WTC11 (cell line): ENCODE measurements around the gene PF4V1. TPM values are rescaled to one million over a fixed set of nuclear protein-coding genes. Genes with fewer than 3 reads are reported as not detected.

Source experiments
- ATAC-seq: fragments of 200-7000 bp; cut with Tn5 transposase; 2 replicates; pipeline ENCODE4 v1.10.0; 2021; ENCODE audit warnings: mild to moderate bottlenecking, moderate library complexity
- CTCF ChIA-PET: fragments of 300-600 bp; sonication (Branson Sonifier 250); formaldehyde crosslinking; loops from one replicate; lab custom pipeline; 2021; ENCODE audit warnings: antibody characterized with exemption; lab: Charles Lee
- POLR2A ChIA-PET: fragments of 350-600 bp; sonication (Branson Sonifier 250); formaldehyde crosslinking; loops from one replicate; lab custom pipeline; 2021; ENCODE audit warnings: antibody characterized with exemption; lab: Charles Lee
- DNase-seq: peaks from one replicate; pipeline ENCODE4 v3.0.0; 2021; ENCODE audit warnings: low spot score
- H3K27ac Mint-ChIP-seq: 2 replicates; pipeline ENCODE4 v1.8.0; 2021; ENCODE audit warnings: mixed read lengths
- H3K27me3 Mint-ChIP-seq: 2 replicates; pipeline ENCODE4 v1.8.0; 2021; ENCODE audit warnings: low read depth, mild to moderate bottlenecking, moderate library complexity, mixed read lengths
- H3K36me3 Mint-ChIP-seq: 2 replicates; pipeline ENCODE4 v1.8.0; 2021; ENCODE audit warnings: mixed read lengths
- H3K4me1 Mint-ChIP-seq: 2 replicates; pipeline ENCODE4 v1.8.0; 2022; ENCODE audit warnings: mixed read lengths
- H3K4me3 Mint-ChIP-seq: 2 replicates; pipeline ENCODE4 v1.8.0; 2021; ENCODE audit warnings: mild to moderate bottlenecking, moderate library complexity, mixed read lengths
- H3K9me3 Mint-ChIP-seq: 2 replicates; pipeline ENCODE4 v1.8.0; 2021; ENCODE audit warnings: mixed read lengths
- CREB1 ChIP-seq: sonication (generic); formaldehyde crosslinking; IDR thresholded peaks from 2 replicates; pipeline ENCODE4 v1.8.0; 2023; ENCODE audit warnings: mild to moderate bottlenecking, missing genetic modification reagents
- CREM ChIP-seq: sonication (generic); formaldehyde crosslinking; IDR thresholded peaks from 2 replicates; pipeline ENCODE4 v1.8.1; 2022; ENCODE audit warnings: mild to moderate bottlenecking, missing genetic modification reagents, moderate library complexity
- ESRRA ChIP-seq: sonication (generic); formaldehyde crosslinking; IDR thresholded peaks from 2 replicates; pipeline ENCODE4 v1.8.1; 2022; ENCODE audit warnings: mild to moderate bottlenecking, missing genetic modification reagents, borderline replicate concordance
- GABPB1 ChIP-seq: sonication (generic); formaldehyde crosslinking; IDR thresholded peaks from 2 replicates; pipeline ENCODE4 v1.8.1; 2023; ENCODE audit warnings: mild to moderate bottlenecking, missing genetic modification reagents
- HMGXB4 ChIP-seq: sonication (generic); formaldehyde crosslinking; IDR thresholded peaks from 2 replicates; pipeline ENCODE4 v1.8.1; 2023; ENCODE audit warnings: mild to moderate bottlenecking, moderate library complexity, missing genetic modification reagents
- IRF2 ChIP-seq: sonication (generic); formaldehyde crosslinking; IDR thresholded peaks from 2 replicates; pipeline ENCODE4 v1.8.0; 2022; ENCODE audit warnings: low read depth, missing genetic modification reagents, borderline replicate concordance
- KAT7 ChIP-seq: sonication (generic); formaldehyde crosslinking; IDR thresholded peaks from 2 replicates; pipeline ENCODE4 v1.8.1; 2023; ENCODE audit warnings: missing genetic modification reagents, mild to moderate bottlenecking, borderline replicate concordance
- MXD4 ChIP-seq: fragments of 250-450 bp; sonication (Bioruptor Pico); IDR thresholded peaks from 2 replicates; pipeline ENCODE4 v1.8.0; 2021; ENCODE audit warnings: mild to moderate bottlenecking, moderate library complexity, borderline replicate concordance
- MYBL2 ChIP-seq: sonication (generic); formaldehyde crosslinking; IDR thresholded peaks from 2 replicates; pipeline ENCODE4 v1.8.1; 2023; ENCODE audit warnings: mild to moderate bottlenecking, moderate library complexity, missing genetic modification reagents
- NR3C1 ChIP-seq: sonication (generic); formaldehyde crosslinking; conservative IDR thresholded peaks from 2 replicates; pipeline ENCODE4 v1.8.1; 2023; ENCODE audit warnings: low read depth, mild to moderate bottlenecking, missing genetic modification reagents
- PRRX2 ChIP-seq: fragments of 250-450 bp; sonication (Bioruptor Pico); IDR thresholded peaks from 2 replicates; pipeline ENCODE4 v1.8.0; 2021; ENCODE audit warnings: mild to moderate bottlenecking
- SMAD4 ChIP-seq: sonication (generic); formaldehyde crosslinking; IDR thresholded peaks from 2 replicates; pipeline ENCODE4 v1.8.0; 2022; ENCODE audit warnings: mild to moderate bottlenecking, missing genetic modification reagents
- SOX15 ChIP-seq: fragments of 250-450 bp; sonication (Bioruptor Pico); IDR thresholded peaks from 2 replicates; pipeline ENCODE4 v1.9.0; 2021; ENCODE audit warnings: mild to moderate bottlenecking
- TP53 ChIP-seq: sonication (generic); formaldehyde crosslinking; IDR thresholded peaks from 2 replicates; pipeline ENCODE4 v1.8.1; 2023; ENCODE audit warnings: mild to moderate bottlenecking, missing genetic modification reagents
- ZBTB43 ChIP-seq: sonication (generic); formaldehyde crosslinking; IDR thresholded peaks from 2 replicates; pipeline ENCODE4 v1.8.1; 2023; ENCODE audit warnings: mild to moderate bottlenecking, missing genetic modification reagents
- ZMAT4 ChIP-seq: fragments of 250-450 bp; sonication (Bioruptor Pico); IDR thresholded peaks from 2 replicates; pipeline ENCODE4 v1.9.0; 2021; ENCODE audit warnings: mild to moderate bottlenecking
- ZNF121 ChIP-seq: sonication (generic); formaldehyde crosslinking; IDR thresholded peaks from 2 replicates; pipeline ENCODE4 v1.8.0; 2023; ENCODE audit warnings: missing genetic modification reagents
- ZNF138 ChIP-seq: sonication (generic); formaldehyde crosslinking; conservative IDR thresholded peaks from 2 replicates; pipeline ENCODE4 v1.8.1; 2022; ENCODE audit warnings: mild to moderate bottlenecking, moderate library complexity, missing genetic modification reagents
- ZNF219 ChIP-seq: sonication (generic); formaldehyde crosslinking; IDR thresholded peaks from 2 replicates; pipeline ENCODE4 v1.8.0; 2023; ENCODE audit warnings: missing genetic modification reagents, mild to moderate bottlenecking, borderline replicate concordance
- ZNF232 ChIP-seq: sonication (generic); formaldehyde crosslinking; IDR thresholded peaks from 2 replicates; pipeline ENCODE4 v1.8.0; 2022; ENCODE audit warnings: mild to moderate bottlenecking, missing genetic modification reagents
- ZNF423 ChIP-seq: fragments of 250-450 bp; sonication (Bioruptor Pico); IDR thresholded peaks from 2 replicates; pipeline ENCODE4 v2.1.2; 2022; ENCODE audit warnings: mild to moderate bottlenecking, moderate library complexity
- total RNA-seq: library from RNA; stranded (reverse); gene quantifications from 3 replicates; pipeline ENCODE4 v1.2.3, GENCODE V29; 2021
- TF ChIP-seq, protein P1 (sequence below): sonication (generic); formaldehyde crosslinking; IDR thresholded peaks from 2 replicates; pipeline ENCODE4 v1.8.1; 2023; ENCODE audit warnings: mild to moderate bottlenecking, missing genetic modification reagents, borderline replicate concordance
- TF ChIP-seq, protein P2 (sequence below): sonication (generic); formaldehyde crosslinking; IDR thresholded peaks from 2 replicates; pipeline ENCODE4 v1.8.1; 2022; ENCODE audit warnings: low read depth, missing genetic modification reagents, borderline replicate concordance
- TF ChIP-seq, protein P3 (sequence below): sonication (generic); formaldehyde crosslinking; IDR thresholded peaks from 2 replicates; pipeline ENCODE4 v1.8.1; 2022; ENCODE audit warnings: missing genetic modification reagents, borderline replicate concordance

PF4V1 gene
- total RNA-seq, 1 experiment from 2014 or later, result not detected

GRCh38 chr4:73870768-73871167 lies 17.7 kb downstream of the PF4V1 start (continued):
- TF ChIP-seq MXD4 (CRISPR knock-in tag) (no peak), KAT7 (CRISPR knock-in tag) (no peak), ZNF232 (CRISPR knock-in tag) (no peak), NR3C1 (CRISPR knock-in tag) (no peak)
- TF ChIP-seq, protein P1, sequence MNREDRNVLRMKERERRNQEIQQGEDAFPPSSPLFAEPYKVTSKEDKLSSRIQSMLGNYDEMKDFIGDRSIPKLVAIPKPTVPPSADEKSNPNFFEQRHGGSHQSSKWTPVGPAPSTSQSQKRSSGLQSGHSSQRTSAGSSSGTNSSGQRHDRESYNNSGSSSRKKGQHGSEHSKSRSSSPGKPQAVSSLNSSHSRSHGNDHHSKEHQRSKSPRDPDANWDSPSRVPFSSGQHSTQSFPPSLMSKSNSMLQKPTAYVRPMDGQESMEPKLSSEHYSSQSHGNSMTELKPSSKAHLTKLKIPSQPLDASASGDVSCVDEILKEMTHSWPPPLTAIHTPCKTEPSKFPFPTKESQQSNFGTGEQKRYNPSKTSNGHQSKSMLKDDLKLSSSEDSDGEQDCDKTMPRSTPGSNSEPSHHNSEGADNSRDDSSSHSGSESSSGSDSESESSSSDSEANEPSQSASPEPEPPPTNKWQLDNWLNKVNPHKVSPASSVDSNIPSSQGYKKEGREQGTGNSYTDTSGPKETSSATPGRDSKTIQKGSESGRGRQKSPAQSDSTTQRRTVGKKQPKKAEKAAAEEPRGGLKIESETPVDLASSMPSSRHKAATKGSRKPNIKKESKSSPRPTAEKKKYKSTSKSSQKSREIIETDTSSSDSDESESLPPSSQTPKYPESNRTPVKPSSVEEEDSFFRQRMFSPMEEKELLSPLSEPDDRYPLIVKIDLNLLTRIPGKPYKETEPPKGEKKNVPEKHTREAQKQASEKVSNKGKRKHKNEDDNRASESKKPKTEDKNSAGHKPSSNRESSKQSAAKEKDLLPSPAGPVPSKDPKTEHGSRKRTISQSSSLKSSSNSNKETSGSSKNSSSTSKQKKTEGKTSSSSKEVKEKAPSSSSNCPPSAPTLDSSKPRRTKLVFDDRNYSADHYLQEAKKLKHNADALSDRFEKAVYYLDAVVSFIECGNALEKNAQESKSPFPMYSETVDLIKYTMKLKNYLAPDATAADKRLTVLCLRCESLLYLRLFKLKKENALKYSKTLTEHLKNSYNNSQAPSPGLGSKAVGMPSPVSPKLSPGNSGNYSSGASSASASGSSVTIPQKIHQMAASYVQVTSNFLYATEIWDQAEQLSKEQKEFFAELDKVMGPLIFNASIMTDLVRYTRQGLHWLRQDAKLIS (CRISPR knock-in tag), result no peak
- TF ChIP-seq, protein P2, sequence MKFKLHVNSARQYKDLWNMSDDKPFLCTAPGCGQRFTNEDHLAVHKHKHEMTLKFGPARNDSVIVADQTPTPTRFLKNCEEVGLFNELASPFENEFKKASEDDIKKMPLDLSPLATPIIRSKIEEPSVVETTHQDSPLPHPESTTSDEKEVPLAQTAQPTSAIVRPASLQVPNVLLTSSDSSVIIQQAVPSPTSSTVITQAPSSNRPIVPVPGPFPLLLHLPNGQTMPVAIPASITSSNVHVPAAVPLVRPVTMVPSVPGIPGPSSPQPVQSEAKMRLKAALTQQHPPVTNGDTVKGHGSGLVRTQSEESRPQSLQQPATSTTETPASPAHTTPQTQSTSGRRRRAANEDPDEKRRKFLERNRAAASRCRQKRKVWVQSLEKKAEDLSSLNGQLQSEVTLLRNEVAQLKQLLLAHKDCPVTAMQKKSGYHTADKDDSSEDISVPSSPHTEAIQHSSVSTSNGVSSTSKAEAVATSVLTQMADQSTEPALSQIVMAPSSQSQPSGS (CRISPR knock-in tag), result no peak

GRCh38 chr4:73871511-73872310 lies 18.6 kb downstream of the PF4V1 start:
- TF ChIP-seq TP53 (CRISPR knock-in tag), result no peak
- TF ChIP-seq, protein P3, sequence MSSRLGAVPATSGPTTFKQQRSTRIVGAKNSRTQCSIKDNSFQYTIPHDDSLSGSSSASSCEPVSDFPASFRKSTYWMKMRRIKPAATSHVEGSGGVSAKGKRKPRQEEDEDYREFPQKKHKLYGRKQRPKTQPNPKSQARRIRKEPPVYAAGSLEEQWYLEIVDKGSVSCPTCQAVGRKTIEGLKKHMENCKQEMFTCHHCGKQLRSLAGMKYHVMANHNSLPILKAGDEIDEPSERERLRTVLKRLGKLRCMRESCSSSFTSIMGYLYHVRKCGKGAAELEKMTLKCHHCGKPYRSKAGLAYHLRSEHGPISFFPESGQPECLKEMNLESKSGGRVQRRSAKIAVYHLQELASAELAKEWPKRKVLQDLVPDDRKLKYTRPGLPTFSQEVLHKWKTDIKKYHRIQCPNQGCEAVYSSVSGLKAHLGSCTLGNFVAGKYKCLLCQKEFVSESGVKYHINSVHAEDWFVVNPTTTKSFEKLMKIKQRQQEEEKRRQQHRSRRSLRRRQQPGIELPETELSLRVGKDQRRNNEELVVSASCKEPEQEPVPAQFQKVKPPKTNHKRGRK (CRISPR knock-in tag), result no peak
- TF ChIP-seq ZNF138 (CRISPR knock-in tag), result no peak
- no peak for TF ChIP-seq CREM
- TF ChIP-seq HMGXB4 (CRISPR knock-in tag), result no peak
- no peak for TF ChIP-seq MYBL2 (CRISPR knock-in tag)
- TF ChIP-seq PRRX2, result no peak
- TF ChIP-seq CREB1 (CRISPR knock-in tag), result no peak
- TF ChIP-seq SMAD4, result no peak
- no peak for TF ChIP-seq ESRRA (CRISPR knock-in tag)
- TF ChIP-seq ZMAT4 (CRISPR knock-in tag), result no peak
- TF ChIP-seq ZNF121 (CRISPR knock-in tag), result no peak
- no peak for TF ChIP-seq IRF2 (CRISPR knock-in tag)
- no peak for TF ChIP-seq ZBTB43 (CRISPR knock-in tag)
- no peak for TF ChIP-seq SOX15 (CRISPR knock-in tag)
- TF ChIP-seq ZNF423 (CRISPR knock-in tag), result no peak
- TF ChIP-seq GABPB1, result no peak
- TF ChIP-seq ZNF219 (CRISPR knock-in tag), result no peak
- no peak for DNase-seq
- H3K4me1 Mint-ChIP-seq, result peaks cover 18% of the 10 kb centered on the region
- CTCF ChIA-PET, result no interaction called here
- H3K36me3 Mint-ChIP-seq, result no peaks in the 10 kb centered on the region
- ATAC-seq, result no peak
- no peak overlapping the region for H3K27ac Mint-ChIP-seq
- H3K4me3 Mint-ChIP-seq, result no peak overlapping the region
- POLR2A ChIA-PET, result no interaction called here
- H3K27me3 Mint-ChIP-seq, result peaks cover 37% of the 10 kb centered on the region
- H3K9me3 Mint-ChIP-seq, result no peaks in the 10 kb centered on the region
